Measurements from ENCODE around the gene CCDC127.
"Not testable (repeated sequence)": the region's sequence is repeated elsewhere in the genome, so short reads cannot be mapped to it uniquely, and the experiment has no call there.

Gene CCDC127

GRCh38 chr5:167982-168660 is 49.8 kb downstream of the CCDC127 start:
- H2AFZ ChIP-seq (ENCODE audit: low read depth, low read length): no peak overlapping the region
- H3K4me2 ChIP-seq (ENCODE audit: insufficient read depth, low read length): no peak overlapping the region
- no peak for ATAC-seq (ENCODE audit: insufficient read depth, low read depth)
- H3K9me3 ChIP-seq (ENCODE audit: insufficient read depth, low read length, severe bottlenecking): no peaks in the 10 kb centered on the region
- no peak for DNase-seq
- no peaks in the 10 kb centered on the region for H3K36me3 ChIP-seq (ENCODE audit: insufficient read depth, low read length)
- H3K27ac ChIP-seq (ENCODE audit: low read length): no peak overlapping the region
- no peaks in the 10 kb centered on the region for H4K20me1 ChIP-seq (ENCODE audit: insufficient read depth, low read length)
- no peak overlapping the region for H3K9ac ChIP-seq (ENCODE audit: low read depth, low read length)
- no peaks in the 10 kb centered on the region for H3K79me2 ChIP-seq (ENCODE audit: insufficient read depth, low read length)
- no peak for TF ChIP-seq CTCF (IDR thresholded peaks at IDR 0.05; ENCODE audit: borderline replicate concordance, extremely low read depth, low read length, poor library complexity, severe bottlenecking)
- TF ChIP-seq EZH2 (IDR thresholded peaks at IDR 0.05; ENCODE audit: borderline replicate concordance, low read depth, low read length, severe bottlenecking): no peak
- H3K4me1 ChIP-seq (ENCODE audit: insufficient read depth, low read length): no peaks in the 10 kb centered on the region
- H3K4me3 ChIP-seq (ENCODE audit: low read depth in 1 of 2, low read length in 2 of 2): no peak overlapping the region
- H3K27me3 ChIP-seq (ENCODE audit: insufficient read depth, low read length, poor library complexity): no peaks in the 10 kb centered on the region

DNA sequence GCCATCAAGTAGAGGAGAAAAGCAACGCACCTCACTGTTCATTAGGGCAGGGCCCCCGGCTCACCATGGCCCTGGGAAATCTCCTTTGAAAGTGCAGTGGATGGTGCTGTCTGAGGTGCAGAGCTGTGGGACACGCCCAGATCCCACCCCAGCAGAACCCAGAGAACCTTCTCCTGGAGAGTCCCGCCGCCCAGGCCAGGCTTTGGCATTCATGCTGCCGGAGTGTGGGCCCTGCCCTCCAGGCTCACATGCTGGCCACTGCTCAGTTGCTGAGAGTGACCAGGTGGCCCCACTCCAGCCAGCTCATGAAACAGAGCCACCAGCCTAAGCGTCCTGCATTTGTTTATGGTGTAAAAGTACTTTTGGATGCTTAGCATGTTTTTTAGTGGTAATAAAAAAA is 50.4 kb downstream of the CCDC127 start:
- H4K20me1 ChIP-seq (ENCODE audit: insufficient read depth, low read length): no peaks in the 10 kb centered on the region

DNA sequence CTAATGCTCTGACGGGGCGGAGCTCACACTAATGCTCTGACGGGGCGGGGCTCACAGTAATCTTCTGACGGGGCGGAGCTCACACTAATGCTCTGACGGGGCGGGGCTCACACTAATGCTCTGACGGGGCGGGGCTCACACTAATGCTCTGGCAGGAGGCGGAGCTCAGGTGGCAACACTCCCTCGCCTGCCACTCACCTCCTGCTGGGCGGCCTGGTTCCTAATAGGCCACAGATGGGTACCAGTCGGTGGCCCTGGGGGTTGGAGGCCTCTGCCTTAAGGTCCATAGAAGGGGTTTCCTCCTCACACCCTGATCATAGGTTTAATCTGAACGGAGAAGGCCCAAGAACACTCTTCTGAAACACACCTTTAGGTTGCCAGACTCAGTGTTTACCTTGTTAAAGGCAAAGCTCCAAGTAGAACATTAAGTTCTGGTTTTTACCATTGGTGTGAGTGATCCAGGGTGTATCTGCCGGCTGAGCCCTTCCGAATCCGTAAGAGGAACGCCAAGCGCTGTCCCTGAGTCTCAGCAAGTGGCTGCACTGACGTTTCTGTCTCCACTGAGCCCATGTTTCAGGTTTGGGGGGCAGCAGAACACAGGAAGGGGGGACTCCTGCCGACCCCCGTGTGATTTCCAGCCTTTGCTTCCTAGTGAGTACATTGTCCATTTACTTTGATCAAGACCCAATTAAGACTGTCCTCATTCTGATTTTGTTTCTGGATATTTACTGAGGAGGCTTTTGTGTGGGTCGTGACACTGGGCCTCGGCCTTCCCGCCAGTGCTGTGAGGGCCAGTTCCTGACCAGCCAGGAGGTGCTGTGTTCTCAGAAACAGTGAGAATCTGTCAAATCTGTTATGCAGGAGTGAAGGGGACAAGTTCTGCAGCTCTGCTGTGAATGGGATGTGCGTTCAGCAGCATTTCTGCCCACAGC is 51.2 kb downstream of the CCDC127 start:
- H3K4me2 ChIP-seq (ENCODE audit: insufficient read depth, low read length): no peak overlapping the region
- no peaks in the 10 kb centered on the region for H3K27me3 ChIP-seq (ENCODE audit: insufficient read depth, low read length, poor library complexity)
- H3K27ac ChIP-seq (ENCODE audit: low read length): no peak overlapping the region
- no peak overlapping the region for H3K9ac ChIP-seq (ENCODE audit: low read depth, low read length)
- H3K4me3 ChIP-seq (ENCODE audit: low read depth in 1 of 2, low read length in 2 of 2): no peak overlapping the region
- no peaks in the 10 kb centered on the region for H3K36me3 ChIP-seq (ENCODE audit: insufficient read depth, low read length)
- DNase-seq (no peak), ATAC-seq (ENCODE audit: insufficient read depth, low read depth) (no peak)
- H4K20me1 ChIP-seq (ENCODE audit: insufficient read depth, low read length): no peaks in the 10 kb centered on the region
- H2AFZ ChIP-seq (ENCODE audit: low read depth, low read length): no peak overlapping the region
- H3K9me3 ChIP-seq (ENCODE audit: insufficient read depth, low read length, severe bottlenecking): no peaks in the 10 kb centered on the region
- H3K79me2 ChIP-seq (ENCODE audit: insufficient read depth, low read length): no peaks in the 10 kb centered on the region
- no peaks in the 10 kb centered on the region for H3K4me1 ChIP-seq (ENCODE audit: insufficient read depth, low read length)
- TF ChIP-seq EZH2 (IDR thresholded peaks at IDR 0.05; ENCODE audit: borderline replicate concordance, low read depth, low read length, severe bottlenecking) (no peak), CTCF (IDR thresholded peaks at IDR 0.05; ENCODE audit: borderline replicate concordance, extremely low read depth, low read length, poor library complexity, severe bottlenecking) (no peak)

More for the DNA sequence above, 50.4 kb downstream of the CCDC127 start:
- no peak overlapping the region for H3K27ac ChIP-seq (ENCODE audit: low read length)
- no peaks in the 10 kb centered on the region for H3K4me1 ChIP-seq (ENCODE audit: insufficient read depth, low read length)
- H3K79me2 ChIP-seq (ENCODE audit: insufficient read depth, low read length): no peaks in the 10 kb centered on the region
- no peak for ATAC-seq (ENCODE audit: insufficient read depth, low read depth)
- H3K9ac ChIP-seq (ENCODE audit: low read depth, low read length): no peak overlapping the region
- H3K4me3 ChIP-seq (ENCODE audit: low read depth in 1 of 2, low read length in 2 of 2): no peak overlapping the region
- no peak overlapping the region for H3K4me2 ChIP-seq (ENCODE audit: insufficient read depth, low read length)
- no peaks in the 10 kb centered on the region for H3K36me3 ChIP-seq (ENCODE audit: insufficient read depth, low read length)
- H3K27me3 ChIP-seq (ENCODE audit: insufficient read depth, low read length, poor library complexity): no peaks in the 10 kb centered on the region
- TF ChIP-seq CTCF (IDR thresholded peaks at IDR 0.05; ENCODE audit: borderline replicate concordance, extremely low read depth, low read length, poor library complexity, severe bottlenecking) (no peak), EZH2 (IDR thresholded peaks at IDR 0.05; ENCODE audit: borderline replicate concordance, low read depth, low read length, severe bottlenecking) (no peak)
- H3K9me3 ChIP-seq (ENCODE audit: insufficient read depth, low read length, severe bottlenecking): no peaks in the 10 kb centered on the region
- no peak for DNase-seq
- H2AFZ ChIP-seq (ENCODE audit: low read depth, low read length): no peak overlapping the region

GRCh38 chr5:164783-165182 is 53.2 kb downstream of the CCDC127 start:
- not testable (repeated sequence) for H3K27me3 ChIP-seq (ENCODE audit: insufficient read depth, low read length, poor library complexity); DNase-seq; H2AFZ ChIP-seq (ENCODE audit: low read depth, low read length); H3K4me3 ChIP-seq (ENCODE audit: low read depth in 1 of 2, low read length in 2 of 2); H3K27ac ChIP-seq (ENCODE audit: low read length); H4K20me1 ChIP-seq (ENCODE audit: insufficient read depth, low read length); H3K9me3 ChIP-seq (ENCODE audit: insufficient read depth, low read length, severe bottlenecking); H3K36me3 ChIP-seq (ENCODE audit: insufficient read depth, low read length); H3K79me2 ChIP-seq (ENCODE audit: insufficient read depth, low read length); H3K9ac ChIP-seq (ENCODE audit: low read depth, low read length); ATAC-seq (ENCODE audit: insufficient read depth, low read depth); H3K4me1 ChIP-seq (ENCODE audit: insufficient read depth, low read length); H3K4me2 ChIP-seq (ENCODE audit: insufficient read depth, low read length)
